Muscle layer of colon (tissue), 2 donors: Measurements from ENCODE around the gene SEPTIN5.

Experiments used
- H3K27ac ChIP-seq: one replicate; pipeline ENCODE4 v1.7.0; 2013; ENCODE audit warnings: low read depth, mild to moderate bottlenecking, low read length, moderate library complexity
- H3K27me3 ChIP-seq, 2 donors: one replicate each; pipeline ENCODE4 v1.7.0; 2013; ENCODE audit warnings: low read length in 2 of 2, mild to moderate bottlenecking in 2 of 2; ENCODE audit not compliant: insufficient read depth in 2 of 2, control insufficient read depth in 1 of 2
- H3K36me3 ChIP-seq: one replicate; pipeline ENCODE4 v1.7.0; 2013; ENCODE audit warnings: mild to moderate bottlenecking, low read length; ENCODE audit not compliant: insufficient read depth
- H3K4me1 ChIP-seq: one replicate; pipeline ENCODE4 v1.7.0; 2013; ENCODE audit warnings: mild to moderate bottlenecking, low read length; ENCODE audit not compliant: insufficient read depth
- H3K4me3 ChIP-seq, 2 donors: one replicate each; pipeline ENCODE4 v1.7.0; 2013; ENCODE audit warnings: low read length in 2 of 2, low read depth in 1 of 2, mild to moderate bottlenecking in 1 of 2, moderate library complexity in 1 of 2
- H3K9ac ChIP-seq: one replicate; pipeline ENCODE4 v1.7.0; 2013; ENCODE audit warnings: low read length
- H3K9me3 ChIP-seq: one replicate; pipeline ENCODE4 v1.7.0; 2013; ENCODE audit warnings: mild to moderate bottlenecking, low read length
- donor health status: abdominal sarcoma.
- donor health status: Adenocarcinoma of cecum.

SEPTIN5 gene

DNA sequence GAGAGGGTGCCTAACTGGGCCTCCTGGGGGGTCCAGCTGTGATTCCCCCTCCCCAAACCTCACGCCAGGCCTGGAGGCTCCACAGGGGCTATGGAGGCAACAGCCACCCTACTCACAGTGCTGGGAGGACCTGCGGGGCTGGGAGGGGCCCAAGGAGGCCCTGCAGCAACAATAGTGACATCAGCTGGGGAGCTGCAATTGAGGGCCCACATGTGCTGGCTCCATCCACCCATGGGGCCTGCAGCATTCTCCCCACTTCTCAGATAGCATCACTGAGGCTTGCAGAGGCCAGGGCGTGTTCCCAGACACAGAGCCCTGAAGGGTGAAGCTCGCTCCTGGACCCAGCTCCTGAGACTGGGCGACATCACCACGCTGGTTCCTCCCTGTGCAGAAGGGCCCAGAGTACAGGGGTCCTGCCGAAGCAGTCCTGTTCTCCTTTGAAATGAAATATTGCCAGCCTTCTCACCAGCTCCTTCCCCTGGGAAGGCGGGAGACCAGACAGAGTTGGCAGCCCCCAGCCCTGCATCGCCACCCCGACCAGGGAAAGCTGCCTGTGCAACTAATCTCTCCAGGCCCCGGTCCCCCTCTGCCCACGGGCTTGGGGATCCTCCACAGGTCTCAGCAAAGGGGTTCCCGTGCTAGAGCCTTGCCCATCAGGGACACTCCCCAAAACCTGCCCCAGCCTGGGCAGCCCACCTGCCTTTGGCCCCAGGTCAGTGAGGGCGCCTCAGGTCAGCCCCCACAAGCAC, 37.4 kb downstream of the SEPTIN5 start:
- no peaks in the 10 kb centered on the region for H3K9me3 ChIP-seq
- no peaks in the 10 kb centered on the region for H3K4me1 ChIP-seq
- H3K27ac ChIP-seq, result no peak overlapping the region
- peaks cover 16 to 47% of the 10 kb centered on the region in 2 donors for H3K27me3 ChIP-seq
- H3K4me3 ChIP-seq, result no peak overlapping the region
- H3K36me3 ChIP-seq, result no peaks in the 10 kb centered on the region
- H3K9ac ChIP-seq, result no peak overlapping the region

DNA sequence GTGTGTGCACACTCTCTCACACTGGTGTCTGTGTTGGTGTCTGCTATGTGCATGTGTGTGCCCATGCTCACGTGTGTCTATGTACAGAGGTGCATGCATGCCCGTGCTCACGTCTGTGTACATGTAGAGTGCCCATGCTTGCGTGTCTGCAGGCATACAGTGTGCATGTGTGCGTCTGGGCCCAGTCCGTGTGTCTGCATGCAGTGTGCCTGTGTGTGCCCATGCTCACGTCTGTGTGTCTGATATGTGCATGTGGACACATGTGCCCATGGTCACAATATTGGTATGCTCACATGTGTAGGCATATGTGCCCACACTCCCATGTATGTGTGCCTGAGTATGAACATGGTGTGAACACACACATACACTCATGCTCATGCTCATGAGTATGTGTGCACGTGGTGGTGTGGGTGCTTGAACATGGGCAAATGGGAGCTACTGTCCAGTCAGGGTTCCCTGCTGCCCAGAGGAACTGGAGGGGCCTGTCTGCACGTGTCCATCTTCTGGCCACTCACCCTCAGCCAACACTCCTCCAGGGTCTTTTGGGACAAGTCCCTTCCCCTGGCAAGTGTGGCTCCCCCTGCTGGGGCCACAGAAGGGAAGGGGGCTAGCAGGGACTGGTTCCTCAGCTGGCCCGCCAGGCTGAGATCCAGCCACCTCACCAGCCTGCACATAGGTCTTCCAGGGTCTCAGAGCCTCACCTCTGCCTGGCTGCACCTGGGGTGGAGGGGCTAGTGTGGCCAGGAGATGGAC, 39.0 kb downstream of the SEPTIN5 start:
- Histone ChIP-seq H3K27ac (no peak overlapping the region), H3K4me1 (no peaks in the 10 kb centered on the region), H3K27me3 (peaks cover 16 to 62% of the 10 kb centered on the region in 2 donors), H3K4me3 (no peak overlapping the region), H3K9ac (no peak overlapping the region), H3K9me3 (no peaks in the 10 kb centered on the region), H3K36me3 (no peaks in the 10 kb centered on the region)

DNA sequence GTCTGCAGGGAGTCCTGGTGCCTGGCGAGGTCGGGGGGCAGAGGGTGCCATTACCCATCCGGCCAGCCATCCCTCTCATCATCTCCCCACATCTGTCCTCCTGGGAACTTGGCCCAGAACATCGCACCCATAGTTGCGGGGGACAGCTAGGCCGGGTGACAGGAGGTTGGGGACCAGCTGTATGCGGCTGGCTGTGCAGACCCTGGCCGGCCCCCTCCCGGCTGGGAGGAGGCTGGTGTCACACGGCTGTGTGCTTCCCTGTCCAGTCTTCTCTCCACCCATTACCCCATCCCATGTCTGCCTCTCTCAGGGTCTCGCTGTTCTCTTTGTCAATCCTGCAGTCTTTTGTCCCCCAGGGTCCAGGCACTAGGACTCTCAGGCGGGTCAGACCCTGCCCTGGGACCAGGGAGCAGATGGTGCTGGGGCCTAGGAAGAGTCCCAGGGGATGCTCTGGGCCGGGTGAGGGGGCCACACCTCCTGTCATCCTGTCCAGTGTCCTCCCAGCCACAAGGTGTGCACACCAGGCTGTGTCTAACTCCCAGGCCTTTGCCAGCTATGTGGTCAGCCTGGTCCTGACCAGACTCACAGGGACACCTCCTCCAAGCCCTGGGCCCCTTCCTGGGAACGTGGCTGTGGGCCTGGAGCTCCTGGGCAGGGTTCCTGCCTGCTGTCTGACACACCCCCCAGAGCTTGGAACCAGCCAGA, 39.8 kb downstream of the SEPTIN5 start:
- no peak overlapping the region for H3K9ac ChIP-seq
- no peak overlapping the region for H3K27ac ChIP-seq
- H3K9me3 ChIP-seq, result no peaks in the 10 kb centered on the region
- H3K4me1 ChIP-seq, result no peaks in the 10 kb centered on the region
- no peaks in the 10 kb centered on the region for H3K36me3 ChIP-seq
- H3K4me3 ChIP-seq, result no peak overlapping the region
- H3K27me3 ChIP-seq, result peaks cover 16 to 70% of the 10 kb centered on the region in 2 donors

DNA sequence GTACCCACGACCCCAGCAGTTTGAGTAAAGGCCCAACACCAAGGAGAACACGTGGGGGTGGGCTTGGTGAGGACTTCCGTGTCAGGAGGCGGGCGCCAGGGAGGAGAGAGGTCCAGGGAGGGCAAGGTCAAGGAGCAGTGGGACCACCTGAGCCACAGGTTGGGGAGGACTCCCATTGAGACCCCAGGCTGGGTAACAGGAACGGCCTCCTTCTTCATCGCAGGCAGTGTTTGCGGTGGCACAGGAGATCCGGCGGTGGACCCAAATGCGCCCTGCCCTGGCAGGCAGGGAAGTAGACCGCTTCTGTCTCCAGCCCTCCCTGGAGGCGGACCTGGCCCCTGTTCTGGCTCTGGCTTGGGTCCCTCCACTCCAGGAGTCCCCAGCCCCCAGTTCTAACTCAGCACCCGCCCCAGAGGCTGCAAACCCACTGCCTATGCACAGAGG, 40.4 kb downstream of the SEPTIN5 start:
- Histone ChIP-seq H3K9me3 (no peaks in the 10 kb centered on the region), H3K36me3 (no peaks in the 10 kb centered on the region), H3K4me3 (no peak overlapping the region), H3K9ac (no peak overlapping the region), H3K27me3 (peaks cover 20 to 76% of the 10 kb centered on the region in 2 donors), H3K4me1 (no peaks in the 10 kb centered on the region), H3K27ac (no peak overlapping the region)

DNA sequence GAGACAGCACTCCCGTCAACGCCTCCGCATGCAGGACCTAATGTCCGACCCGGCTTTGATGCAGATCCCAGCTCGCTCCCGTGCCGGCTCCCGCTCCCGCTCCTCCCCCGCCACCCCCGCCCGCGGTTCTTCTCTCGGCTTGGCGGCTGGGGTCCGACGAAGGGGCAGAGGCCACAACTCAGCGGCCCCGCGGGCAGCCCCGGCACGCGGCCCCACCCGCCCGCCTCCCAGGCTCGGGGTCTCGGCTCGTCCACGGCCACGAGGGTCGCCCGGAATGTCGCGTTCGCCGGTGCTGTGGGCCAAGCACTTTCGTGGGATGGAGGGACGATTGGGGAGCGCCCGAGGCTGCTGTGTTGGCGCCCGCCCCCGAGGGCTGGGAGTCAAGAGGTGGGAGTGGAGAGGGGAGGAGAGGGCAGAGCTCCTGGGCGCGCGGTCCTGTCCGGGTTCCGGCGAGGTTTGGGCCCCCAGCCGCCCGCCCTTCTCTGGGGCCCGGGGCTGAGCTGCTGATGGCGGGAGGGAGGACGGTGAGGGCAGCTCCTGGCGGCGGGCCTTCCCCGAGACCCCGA, 40.9 kb downstream of the SEPTIN5 start:
- Histone ChIP-seq H3K9ac (no peak overlapping the region), H3K4me3 (no peak overlapping the region), H3K9me3 (no peaks in the 10 kb centered on the region), H3K4me1 (no peaks in the 10 kb centered on the region), H3K27me3 (peaks cover 25 to 81% of the 10 kb centered on the region in 2 donors), H3K36me3 (no peaks in the 10 kb centered on the region), H3K27ac (no peak overlapping the region)

DNA sequence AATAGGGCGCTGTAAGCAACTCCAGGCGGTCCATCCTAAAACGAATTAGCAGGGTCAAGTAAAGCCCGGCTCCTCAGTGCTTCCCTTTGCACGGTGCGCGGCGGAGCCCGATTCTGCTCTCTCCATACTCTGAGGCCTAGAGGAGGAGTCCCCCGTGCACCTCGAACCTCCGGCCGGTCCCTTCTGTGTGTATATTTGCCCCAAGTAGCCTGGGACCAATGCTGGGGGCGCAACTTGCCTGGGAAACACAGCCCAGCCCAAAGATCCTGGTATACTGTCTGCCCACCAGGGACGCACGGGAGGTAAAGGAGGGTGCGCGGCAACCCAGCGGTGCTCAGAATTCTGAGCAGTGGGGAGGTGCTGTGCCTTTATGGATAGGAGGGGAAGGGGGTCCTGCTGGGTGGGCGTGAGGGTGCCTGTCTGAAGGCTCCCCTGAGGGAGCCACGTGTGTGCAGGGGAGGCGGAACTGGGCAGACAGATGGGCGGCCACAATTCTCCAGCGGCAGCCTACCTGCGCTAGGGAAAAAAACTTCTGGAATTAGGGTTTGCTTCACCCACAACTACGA, 41.5 kb downstream of the SEPTIN5 start:
- Histone ChIP-seq H3K36me3 (no peaks in the 10 kb centered on the region), H3K9me3 (no peaks in the 10 kb centered on the region), H3K27me3 (peaks cover 25 to 80% of the 10 kb centered on the region in 2 donors), H3K27ac (no peak overlapping the region), H3K4me3 (no peak overlapping the region), H3K9ac (no peak overlapping the region), H3K4me1 (no peaks in the 10 kb centered on the region)

DNA sequence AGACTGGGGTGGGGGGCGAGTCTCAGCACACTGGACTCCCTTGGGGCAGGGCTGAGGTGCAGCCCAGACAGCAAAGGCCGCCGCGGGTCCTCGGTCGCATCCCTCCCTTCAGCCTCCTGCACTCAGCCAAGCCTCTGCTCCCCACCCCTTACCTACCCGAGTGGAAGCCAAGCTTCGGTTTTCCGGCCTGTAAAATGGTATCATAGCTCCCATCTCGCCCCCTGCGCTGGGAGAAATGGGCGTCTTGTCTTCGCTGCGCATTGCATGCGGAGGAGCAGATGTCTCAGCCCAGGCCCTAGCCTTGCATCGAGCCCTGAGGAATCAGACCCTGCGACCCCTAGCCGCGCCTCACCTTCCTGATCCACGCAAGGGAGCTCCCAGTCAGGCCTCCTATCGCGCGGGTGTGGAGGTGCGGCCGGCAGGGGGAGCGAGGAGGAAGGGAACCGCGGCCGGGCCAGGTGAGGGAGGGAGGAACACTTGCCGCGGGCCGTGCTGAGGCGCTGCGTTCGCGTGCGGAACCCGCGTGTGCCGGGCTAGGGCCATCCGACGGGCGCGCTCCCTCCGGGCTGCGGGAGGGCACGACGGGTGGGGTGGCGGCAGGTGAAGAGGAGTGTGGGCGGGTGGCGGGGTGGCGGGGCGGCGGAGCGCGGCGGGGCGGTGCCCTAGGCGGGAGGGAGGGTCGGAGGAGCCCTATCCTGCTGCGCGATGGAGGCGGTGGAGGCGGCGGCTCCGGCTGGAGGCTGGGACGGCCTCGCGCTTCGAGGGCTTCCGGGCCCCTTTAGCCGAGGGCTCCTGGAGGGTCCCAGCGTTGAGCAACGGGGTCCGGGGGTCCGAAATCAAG, 42.2 kb downstream of the SEPTIN5 start:
- Histone ChIP-seq H3K27me3 (peaks cover 25 to 74% of the 10 kb centered on the region in 2 donors), H3K27ac (no peak overlapping the region), H3K4me1 (no peaks in the 10 kb centered on the region), H3K4me3 (no peak overlapping the region), H3K9me3 (no peaks in the 10 kb centered on the region), H3K36me3 (no peaks in the 10 kb centered on the region), H3K9ac (no peak overlapping the region)

DNA sequence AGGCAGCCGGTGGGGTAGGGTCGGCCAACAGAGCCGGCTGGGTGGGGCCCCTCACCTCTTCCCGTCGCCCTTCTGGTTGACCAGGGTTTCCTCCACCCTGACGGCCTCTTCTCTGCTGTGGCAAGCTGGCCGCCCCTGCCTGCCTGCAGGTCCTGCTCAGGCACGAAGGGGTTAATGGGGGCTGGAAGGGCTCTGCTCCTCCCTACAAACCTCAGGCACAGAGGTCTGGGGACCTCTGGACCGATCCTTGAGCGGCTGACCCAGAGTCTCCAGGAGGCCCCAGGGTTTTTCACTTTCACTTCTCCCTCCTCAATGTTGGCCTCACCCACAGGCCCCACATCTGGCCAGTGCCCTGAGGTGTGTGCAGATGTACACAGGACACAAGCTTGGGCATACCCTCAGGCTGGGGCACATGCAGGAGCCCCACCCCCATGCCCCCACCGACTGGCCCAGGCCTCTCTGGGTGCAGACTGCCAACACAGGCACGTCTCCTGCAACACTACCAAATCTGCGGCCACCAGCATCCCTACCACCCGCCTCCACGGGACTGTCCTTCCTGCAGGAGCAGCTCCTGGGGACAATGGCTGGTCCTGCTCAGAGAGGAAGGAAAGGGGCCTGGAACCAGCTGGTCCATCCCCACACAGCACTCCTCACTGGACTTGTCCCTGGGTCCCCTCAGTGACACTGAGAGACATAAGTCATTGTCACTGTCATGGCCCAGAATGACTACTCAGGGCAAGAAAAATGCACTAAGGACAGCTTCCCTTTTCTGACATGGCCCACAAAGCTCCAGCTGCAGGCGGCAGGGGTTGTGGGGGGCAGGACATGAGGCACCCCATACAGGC, 43.1 kb downstream of the SEPTIN5 start:
- no peak overlapping the region for H3K4me3 ChIP-seq
- no peak overlapping the region for H3K27ac ChIP-seq
- H3K9ac ChIP-seq, result no peak overlapping the region
- H3K36me3 ChIP-seq, result no peaks in the 10 kb centered on the region
- H3K4me1 ChIP-seq, result no peaks in the 10 kb centered on the region
- H3K27me3 ChIP-seq, result peaks cover 30 to 76% of the 10 kb centered on the region in 2 donors
- H3K9me3 ChIP-seq, result no peaks in the 10 kb centered on the region

DNA sequence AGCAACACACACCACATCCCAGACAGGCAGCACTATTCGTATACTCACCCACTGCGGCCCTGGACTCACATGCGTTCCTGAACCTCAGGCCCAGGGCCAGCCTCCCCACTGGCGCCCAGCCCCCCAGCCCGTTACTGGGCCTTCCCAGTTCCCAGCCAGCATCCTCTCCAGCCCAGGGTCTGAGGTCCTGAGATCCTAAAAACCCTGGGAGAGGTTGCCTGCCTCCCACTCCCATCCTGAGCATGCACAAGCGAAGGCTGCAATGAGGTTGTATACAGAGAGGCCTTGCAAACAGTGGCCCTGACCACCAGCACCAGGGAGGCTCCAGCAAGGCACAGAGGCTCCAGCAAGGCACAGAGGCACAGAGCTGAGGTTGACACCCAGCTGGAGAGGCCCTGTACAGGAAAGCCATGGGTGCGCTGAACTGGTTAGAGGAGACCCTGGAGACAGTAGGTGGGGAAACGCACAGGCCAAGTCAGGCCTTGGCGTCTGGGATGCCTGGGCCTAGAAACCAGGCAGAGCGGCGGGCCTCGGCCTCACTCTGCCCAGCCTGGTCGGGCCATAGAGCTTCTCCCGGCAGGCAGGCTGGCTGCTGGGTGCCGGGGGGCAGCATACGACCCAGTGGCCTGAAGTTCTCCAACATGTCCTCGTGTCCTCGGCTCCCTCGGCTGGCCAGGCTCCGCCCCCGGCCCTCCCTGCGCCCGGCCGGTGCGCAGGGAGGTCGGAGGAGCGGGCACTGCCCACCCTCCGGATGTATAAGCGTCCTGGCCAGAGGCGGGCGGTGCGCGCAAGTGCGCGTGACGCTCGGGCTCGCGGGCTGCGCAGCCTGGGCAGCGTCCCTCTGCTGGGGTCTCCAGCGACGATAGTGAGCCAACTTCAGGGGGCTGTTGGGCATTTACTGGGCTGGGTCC, 43.9 kb downstream of the SEPTIN5 start:
- Histone ChIP-seq H3K9me3 (no peaks in the 10 kb centered on the region), H3K9ac (no peak overlapping the region), H3K27ac (no peak overlapping the region), H3K4me3 (no peak overlapping the region), H3K4me1 (no peaks in the 10 kb centered on the region), H3K36me3 (no peaks in the 10 kb centered on the region), H3K27me3 (peaks cover 33 to 85% of the 10 kb centered on the region in 2 donors)
